ENCODE data around the gene CCER1.
"Not testable (repeated sequence)": the region's sequence is repeated elsewhere in the genome, so short reads cannot be mapped to it uniquely, and the experiment has no call there.

The CCER1 gene, protein sequence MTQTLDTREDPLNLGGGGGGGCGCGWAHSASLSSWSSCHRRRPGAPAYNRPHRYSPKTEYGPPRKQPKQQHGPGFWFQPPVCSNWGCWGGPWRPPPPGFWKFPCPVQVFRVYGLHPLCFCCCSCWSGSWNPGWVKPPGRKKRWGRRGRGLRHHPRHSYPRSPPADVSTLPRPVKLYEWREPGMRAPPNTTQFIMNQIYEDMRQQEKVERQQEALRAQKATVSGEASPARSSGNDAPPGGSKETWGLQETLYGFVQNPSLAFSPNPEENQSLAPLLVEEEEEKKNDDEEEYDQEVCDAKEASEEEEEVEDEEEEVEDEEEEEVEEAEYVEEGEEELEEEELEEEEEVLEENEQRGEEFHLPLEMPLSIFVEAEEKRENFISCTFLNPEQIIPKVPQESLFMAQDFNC

DNA sequence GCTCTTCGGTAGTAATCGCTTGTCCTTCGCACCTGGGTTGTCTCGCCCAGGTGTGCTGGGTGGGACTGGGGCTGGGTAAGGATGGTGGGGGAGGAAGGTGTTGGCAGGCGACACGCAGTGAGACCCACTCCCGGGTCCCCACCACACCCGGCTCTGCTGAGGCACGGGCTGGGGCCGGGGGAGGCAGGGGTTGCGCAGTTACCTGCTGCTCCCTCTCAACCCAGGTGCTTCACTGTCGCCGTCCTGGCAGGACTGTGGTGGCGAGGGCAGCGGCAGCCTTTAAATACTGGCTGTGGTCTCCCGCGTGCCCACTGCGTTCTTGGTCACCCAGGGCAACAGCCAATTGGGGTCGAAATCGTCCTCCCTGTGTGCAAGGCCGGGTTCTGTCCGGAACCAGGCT is at the start of gene CCER1:
CCER1 (minus strand) TSS at position 256 of the 400 bp plus-strand sequence. CDS start 434 bp downstream, outside the sequence.
- DNase-seq = no peak

GRCh38 chr12:91003737-91004136 is 48.8 kb upstream of the CCER1 start:
- DNase-seq = no peak

DNA sequence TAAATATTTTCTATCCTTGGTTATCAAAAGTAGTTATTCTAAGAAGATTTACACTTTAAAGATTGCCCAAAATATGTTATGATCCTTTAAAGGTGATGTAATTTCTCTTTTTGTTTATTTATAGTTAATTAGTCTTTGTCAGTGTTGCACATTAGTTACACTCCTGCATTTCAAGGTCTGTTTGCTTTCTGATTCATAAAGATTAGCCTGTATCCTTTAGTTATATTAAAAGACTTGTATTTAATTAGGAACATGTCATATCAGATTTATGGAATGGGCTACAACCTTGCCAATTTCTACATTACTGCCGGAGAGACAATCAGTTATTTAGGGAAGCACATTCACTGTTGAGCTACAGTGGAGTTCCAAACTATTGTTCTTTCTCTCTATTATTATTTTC is 46.3 kb upstream of the CCER1 start:
- no peak for DNase-seq

- no peak for DNase-seq
These were observed 45.0 kb upstream of the CCER1 start for GRCh38 chr12:90999966-91000365.

GRCh38 chr12:90999527-90999926 is 44.6 kb upstream of the CCER1 start:
- no peak for DNase-seq

DNA sequence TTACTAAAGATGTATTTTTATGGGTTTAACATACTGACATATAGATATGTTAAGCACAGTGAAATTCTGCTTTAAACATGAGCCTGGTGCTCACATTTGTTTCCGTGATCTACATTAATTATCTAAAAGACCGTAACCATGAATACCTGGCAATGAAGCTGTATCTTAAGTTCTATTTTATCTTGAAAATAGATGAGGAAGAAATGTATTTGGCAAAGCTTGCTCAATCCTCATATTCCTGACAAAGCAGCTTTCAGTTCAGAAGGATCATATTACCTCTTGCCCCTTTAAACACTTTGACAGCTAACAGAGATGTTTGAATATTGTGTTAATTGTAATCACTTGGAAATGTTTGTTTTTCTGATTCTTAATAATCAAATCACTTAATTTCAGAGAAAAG is 40.0 kb upstream of the CCER1 start:
- no peak for DNase-seq

DNA sequence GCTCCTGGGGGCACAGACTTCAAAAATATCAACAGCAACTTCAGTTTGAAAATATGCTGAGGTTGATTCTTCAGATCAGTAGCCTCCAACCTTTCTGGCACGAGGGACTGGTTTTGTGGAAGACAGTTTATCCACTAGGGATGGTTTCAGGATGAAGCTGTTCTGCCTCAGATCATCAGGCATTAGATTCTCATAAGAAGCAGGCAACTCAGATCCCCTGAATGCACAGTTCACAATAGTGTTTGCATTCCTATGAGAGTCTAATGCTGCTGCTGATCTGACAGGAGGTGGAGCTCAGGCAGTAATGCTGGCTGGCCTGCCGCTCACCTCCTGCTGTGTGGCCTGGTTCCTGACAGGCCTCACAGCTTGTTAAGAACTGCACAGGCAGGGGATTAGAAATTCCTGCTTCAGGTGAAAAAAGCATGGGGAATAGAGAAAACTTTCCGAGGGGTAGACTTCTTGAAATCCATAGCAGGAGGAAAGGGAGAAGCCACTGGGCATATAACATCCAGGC is 37.0 kb upstream of the CCER1 start:
- DNase-seq = no peak

GRCh38 chr12:90990611-90991010 is 35.6 kb upstream of the CCER1 start:
- DNase-seq = no peak

DNA sequence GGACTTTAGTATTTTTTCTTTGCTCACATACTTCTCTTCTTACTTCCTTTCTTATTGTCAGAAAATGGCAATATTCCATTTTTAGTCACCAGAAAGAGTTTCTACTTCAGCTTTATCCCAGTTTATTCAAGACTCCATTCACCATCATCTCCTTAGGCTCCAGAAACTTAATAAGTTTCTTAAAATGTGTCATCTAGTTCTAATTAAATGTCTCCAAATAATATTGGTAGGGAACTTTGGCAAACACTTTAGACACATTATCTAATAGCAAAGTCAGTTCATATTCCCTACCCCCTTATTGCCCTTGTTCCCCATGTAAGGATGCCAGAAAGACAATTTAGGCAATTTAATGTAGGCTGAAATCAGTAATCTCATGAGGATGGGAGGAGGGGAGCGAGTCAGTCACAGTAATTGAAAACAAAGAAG is 34.7 kb upstream of the CCER1 start:
- DNase-seq = no peak

DNA sequence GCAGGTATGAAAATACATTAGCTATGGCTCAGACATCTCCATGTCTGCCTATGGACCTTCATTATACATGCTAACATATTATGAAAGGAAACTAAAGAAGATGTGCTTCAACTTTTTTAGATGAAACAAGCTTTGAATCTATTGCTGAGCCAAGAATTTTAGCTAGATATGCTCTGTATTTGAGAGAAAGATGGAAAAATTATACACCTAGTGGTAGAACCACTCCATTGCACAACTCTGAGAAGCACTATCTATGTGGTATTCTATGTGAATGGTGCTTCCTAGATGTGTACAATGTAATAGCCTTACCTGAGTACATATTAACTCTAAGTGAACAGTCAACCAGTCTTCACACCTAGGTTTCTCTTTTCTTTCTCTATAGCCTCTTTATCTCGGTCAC is 32.5 kb upstream of the CCER1 start:
- no peak for DNase-seq

GRCh38 chr12:90987101-90987500 is 32.1 kb upstream of the CCER1 start:
- no peak for DNase-seq

GRCh38 chr12:90985331-90985730 is 30.4 kb upstream of the CCER1 start:
- DNase-seq = not testable (repeated sequence)

DNA sequence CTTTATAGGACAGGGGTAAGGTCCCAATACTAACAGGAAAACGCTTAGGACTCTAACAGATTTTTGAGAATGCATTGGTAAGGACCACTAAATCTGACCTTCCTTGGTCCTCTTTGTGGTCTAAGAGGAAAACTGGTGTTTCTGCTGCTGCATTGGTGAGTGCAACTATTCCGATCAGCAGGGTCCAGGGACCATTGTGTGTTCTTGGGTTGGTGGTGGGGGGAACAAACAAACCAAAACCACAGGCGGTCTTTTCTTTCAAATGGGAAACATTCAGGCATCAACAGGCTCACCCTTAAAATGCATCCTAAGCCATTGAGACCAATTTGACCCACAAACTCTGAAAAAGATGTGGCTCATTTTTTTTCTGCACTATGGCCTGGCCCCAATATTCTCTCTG is 29.1 kb upstream of the CCER1 start:
- no peak for DNase-seq

DNA sequence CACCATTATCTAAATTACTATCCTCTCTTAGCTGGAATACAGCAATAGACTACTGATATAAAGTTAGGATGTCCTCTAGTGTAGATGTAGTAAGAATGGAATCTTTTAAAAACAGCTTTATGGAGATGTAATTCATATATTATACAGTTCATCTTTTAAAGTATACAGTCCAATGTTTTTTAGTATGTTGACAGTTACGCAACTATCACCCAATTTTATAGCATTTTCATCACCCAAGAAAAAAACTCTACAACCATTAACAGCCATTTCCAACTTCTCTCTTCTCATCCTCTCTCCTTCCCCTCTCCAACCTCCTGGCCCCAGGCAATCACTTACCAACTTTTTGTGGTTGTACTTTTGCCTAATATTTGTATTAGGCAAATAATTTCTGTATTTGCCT is 27.2 kb upstream of the CCER1 start:
- no peak for DNase-seq

DNA sequence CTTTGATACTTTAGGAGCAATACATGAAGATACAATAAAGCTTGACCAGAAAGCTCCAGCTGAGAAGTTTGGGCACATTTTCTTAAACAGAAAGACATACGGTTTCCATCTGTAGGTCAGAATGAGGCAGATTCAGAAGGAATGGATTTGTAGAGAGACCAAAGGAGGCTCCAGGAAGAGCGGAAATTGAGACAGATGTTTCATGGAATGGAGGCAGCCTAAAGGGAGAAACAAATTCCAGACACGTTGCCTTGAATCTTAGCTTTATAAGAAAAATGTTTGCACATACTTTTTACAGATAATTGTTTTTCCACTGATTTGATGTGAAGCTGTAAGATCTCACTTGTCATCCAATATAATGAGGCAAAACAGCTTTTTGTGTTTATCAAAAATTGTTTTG is 25.0 kb upstream of the CCER1 start:
- DNase-seq = no peak

- no peak for DNase-seq
These were observed 24.0 kb upstream of the CCER1 start for GRCh38 chr12:90979019-90979418.

- no peak for DNase-seq
These were observed 23.3 kb upstream of the CCER1 start for GRCh38 chr12:90978117-90978770.

DNA sequence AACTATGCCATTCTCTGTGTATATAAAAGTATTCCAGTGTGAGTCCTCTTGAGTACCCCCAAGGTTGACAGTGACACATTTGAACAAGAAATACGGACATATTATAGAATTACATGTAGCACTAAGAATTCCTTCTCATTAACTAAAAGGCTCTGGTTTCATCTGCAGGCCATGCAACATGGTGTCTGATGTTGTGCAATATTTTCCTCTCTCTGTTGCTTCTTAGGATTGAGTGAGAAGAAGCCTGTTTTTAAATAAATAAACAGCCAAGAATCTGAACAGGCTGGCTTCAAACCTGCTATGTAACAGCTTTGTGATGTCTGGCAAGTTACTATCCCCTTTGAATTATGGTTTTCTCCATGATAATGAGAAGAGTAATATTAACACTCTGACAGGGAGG is 22.2 kb upstream of the CCER1 start:
- no peak for DNase-seq

DNA sequence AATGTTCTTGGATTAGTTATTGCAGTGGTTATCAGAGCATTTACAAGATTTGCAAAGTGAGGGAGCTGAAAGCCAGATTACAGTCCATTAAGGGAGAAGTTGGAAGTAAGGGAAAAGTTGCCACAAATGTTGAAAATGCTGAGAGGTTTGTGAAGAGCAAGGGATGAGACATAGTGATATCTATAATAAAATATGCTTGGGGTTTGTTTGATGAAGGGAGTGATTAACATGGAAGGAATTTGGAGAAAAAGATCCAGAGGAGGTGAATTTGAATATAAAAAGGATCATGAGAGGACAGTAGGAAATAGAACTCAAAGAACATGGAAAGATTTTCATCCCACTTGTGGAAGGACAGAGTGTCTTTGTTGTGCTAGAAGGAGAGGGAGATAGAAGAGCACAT is 19.3 kb upstream of the CCER1 start:
- no peak for DNase-seq

- no peak for DNase-seq
These were observed 17.2 kb upstream of the CCER1 start for GRCh38 chr12:90972226-90972625.

- no peak for DNase-seq
These were observed 15.9 kb upstream of the CCER1 start for GRCh38 chr12:90970911-90971310.

- no peak for DNase-seq
These were observed 15.5 kb upstream of the CCER1 start for GRCh38 chr12:90970471-90970870.

DNA sequence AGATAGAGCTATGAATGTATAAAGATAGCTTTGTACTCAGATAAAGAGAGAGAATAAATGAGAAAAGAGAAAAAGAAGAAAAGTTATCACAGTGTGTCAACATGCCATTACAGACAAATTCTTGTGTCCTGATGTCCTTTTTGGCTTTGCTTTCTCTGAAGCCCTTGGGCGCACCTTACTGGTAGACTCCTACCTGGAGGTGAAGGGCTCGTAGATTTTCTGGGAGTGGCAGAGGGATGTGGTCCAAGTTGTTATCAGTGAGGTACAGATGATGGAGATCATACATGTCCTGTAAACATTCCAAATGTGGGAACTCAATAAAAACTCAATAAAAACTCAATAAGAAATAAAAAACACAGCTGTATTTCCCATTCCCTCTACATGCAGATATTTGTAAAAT is 14.9 kb upstream of the CCER1 start:
- DNase-seq = no peak

- DNase-seq = no peak
These were observed 14.4 kb upstream of the CCER1 start for GRCh38 chr12:90969346-90969745.

All from stimulated activated CD4-positive, alpha-beta T cell treated with anti-CD3 and anti-CD28 coated beads, Interleukin-4, amount 100 ng/mL, for 24 hours (primary cell).